HL-60 (cell line): ENCODE results near the gene IGFBPL1.

ENCODE experiments used
- DNase-seq, 2 experiments: peaks; one replicate each; pipeline ENCODE4 v3.0.0-alpha.2; 2010 to 2020; ENCODE audit warnings: low read depth in 1 of 2, low spot score in 1 of 2
- H3K27ac ChIP-seq: fragments of 250-450 bp; sonication (Bioruptor Pico); replicated peaks from 2 replicates; pipeline ENCODE4 v1.5.1; 2020; ENCODE audit warnings: mild to moderate bottlenecking, moderate library complexity
- H3K27me3 ChIP-seq: fragments of 250-450 bp; sonication (Bioruptor Pico); 2 replicates; pipeline ENCODE4 v1.5.1; 2021; ENCODE audit warnings: mild to moderate bottlenecking, moderate library complexity; ENCODE audit not compliant: insufficient read depth, poor library complexity, severe bottlenecking
- H3K4me3 ChIP-seq: replicated peaks from 2 replicates; pipeline ENCODE4 v1.5.1; 2011; ENCODE audit warnings: mild to moderate bottlenecking, control low read depth, low read length; ENCODE audit not compliant: insufficient read depth
- GABPA ChIP-seq: IDR thresholded peaks from 2 replicates; pipeline ENCODE4 v1.6.1; 2012; ENCODE audit warnings: low read depth
- POLR2AphosphoS5 ChIP-seq: IDR thresholded peaks from 2 replicates; pipeline ENCODE4 v1.6.1; 2012; ENCODE audit warnings: low read depth
- SPI1 ChIP-seq: IDR thresholded peaks from 2 replicates; pipeline ENCODE4 v1.6.1; 2012; ENCODE audit warnings: low read depth, mild to moderate bottlenecking, borderline replicate concordance
- TF ChIP-seq, protein P1 (sequence below): IDR thresholded peaks from 2 replicates; pipeline ENCODE4 v1.6.1; 2012; ENCODE audit warnings: low read depth; ENCODE audit not compliant: insufficient replicate concordance
- TF ChIP-seq, protein P2 (sequence below): IDR thresholded peaks from one replicate; pipeline ENCODE4 v1.5.1; 2011; ENCODE audit warnings: low read length, control low read depth, inconsistent platforms; ENCODE audit not compliant: insufficient read depth

Gene IGFBPL1

DNA sequence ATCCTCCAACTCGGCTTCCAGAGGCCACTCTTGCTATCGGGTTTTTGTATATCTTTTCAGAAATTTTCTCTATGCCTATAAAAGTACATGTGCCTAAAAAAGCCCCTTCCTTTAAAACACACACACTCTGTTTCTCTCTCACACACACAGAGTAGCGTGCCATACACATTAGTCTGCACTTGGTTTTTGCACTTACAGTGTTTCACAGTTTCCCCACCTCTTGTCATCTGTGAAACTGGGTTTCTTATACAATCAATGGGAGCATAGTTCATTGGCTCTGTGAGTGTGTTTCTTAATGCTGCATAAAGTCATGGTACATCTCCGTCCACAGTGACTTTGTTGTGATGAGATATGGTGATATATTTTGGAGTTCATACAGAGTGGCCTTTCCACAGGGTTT is 664 bp upstream of the IGFBPL1 start:
- no peak overlapping the region for H3K27ac ChIP-seq
- no peak overlapping the region for H3K4me3 ChIP-seq
- no peak for DNase-seq
- TF ChIP-seq, protein P1, sequence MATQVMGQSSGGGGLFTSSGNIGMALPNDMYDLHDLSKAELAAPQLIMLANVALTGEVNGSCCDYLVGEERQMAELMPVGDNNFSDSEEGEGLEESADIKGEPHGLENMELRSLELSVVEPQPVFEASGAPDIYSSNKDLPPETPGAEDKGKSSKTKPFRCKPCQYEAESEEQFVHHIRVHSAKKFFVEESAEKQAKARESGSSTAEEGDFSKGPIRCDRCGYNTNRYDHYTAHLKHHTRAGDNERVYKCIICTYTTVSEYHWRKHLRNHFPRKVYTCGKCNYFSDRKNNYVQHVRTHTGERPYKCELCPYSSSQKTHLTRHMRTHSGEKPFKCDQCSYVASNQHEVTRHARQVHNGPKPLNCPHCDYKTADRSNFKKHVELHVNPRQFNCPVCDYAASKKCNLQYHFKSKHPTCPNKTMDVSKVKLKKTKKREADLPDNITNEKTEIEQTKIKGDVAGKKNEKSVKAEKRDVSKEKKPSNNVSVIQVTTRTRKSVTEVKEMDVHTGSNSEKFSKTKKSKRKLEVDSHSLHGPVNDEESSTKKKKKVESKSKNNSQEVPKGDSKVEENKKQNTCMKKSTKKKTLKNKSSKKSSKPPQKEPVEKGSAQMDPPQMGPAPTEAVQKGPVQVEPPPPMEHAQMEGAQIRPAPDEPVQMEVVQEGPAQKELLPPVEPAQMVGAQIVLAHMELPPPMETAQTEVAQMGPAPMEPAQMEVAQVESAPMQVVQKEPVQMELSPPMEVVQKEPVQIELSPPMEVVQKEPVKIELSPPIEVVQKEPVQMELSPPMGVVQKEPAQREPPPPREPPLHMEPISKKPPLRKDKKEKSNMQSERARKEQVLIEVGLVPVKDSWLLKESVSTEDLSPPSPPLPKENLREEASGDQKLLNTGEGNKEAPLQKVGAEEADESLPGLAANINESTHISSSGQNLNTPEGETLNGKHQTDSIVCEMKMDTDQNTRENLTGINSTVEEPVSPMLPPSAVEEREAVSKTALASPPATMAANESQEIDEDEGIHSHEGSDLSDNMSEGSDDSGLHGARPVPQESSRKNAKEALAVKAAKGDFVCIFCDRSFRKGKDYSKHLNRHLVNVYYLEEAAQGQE, result no peak
- peaks cover 33% of the 10 kb centered on the region for H3K27me3 ChIP-seq

DNA sequence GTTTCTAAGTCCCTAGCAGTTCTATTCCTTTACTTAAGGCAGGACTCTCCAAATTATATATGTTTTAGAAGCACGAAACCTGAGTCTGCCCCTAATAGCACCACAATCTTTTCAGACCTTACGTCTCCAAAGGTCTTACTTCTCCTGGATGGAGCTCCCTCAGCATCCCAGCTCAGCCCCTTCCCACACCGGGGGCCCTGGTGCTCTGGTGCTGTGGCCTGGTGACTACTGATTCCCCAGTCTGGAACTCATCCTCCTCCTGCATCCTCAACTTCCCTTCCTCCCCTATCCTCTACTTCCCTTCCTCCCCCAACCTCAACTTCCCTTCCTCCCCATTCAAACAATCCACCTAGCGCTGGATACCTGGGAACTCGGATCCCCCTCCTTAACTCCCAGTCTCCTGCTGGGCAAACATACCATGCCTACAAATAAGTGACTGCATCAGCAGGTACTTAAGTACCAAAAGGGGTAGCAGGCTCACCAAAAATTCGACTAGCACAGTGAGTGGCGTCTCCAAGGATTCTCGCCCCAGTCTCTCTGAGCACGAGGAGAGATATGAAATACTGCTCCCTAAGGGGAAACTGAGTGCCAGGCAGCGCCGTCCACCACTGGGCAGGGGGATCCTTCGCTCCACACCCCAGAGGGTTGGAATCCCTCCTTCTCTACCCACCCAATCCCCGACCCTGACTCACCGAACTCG is 831 bp downstream of the IGFBPL1 start:
- TF ChIP-seq SPI1, result no peak
- TF ChIP-seq, protein P1, result no peak
- no peak for TF ChIP-seq POLR2AphosphoS5
- TF ChIP-seq GABPA, result no peak
- TF ChIP-seq, protein P2, sequence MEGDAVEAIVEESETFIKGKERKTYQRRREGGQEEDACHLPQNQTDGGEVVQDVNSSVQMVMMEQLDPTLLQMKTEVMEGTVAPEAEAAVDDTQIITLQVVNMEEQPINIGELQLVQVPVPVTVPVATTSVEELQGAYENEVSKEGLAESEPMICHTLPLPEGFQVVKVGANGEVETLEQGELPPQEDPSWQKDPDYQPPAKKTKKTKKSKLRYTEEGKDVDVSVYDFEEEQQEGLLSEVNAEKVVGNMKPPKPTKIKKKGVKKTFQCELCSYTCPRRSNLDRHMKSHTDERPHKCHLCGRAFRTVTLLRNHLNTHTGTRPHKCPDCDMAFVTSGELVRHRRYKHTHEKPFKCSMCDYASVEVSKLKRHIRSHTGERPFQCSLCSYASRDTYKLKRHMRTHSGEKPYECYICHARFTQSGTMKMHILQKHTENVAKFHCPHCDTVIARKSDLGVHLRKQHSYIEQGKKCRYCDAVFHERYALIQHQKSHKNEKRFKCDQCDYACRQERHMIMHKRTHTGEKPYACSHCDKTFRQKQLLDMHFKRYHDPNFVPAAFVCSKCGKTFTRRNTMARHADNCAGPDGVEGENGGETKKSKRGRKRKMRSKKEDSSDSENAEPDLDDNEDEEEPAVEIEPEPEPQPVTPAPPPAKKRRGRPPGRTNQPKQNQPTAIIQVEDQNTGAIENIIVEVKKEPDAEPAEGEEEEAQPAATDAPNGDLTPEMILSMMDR, result no peak
- DNase-seq, result no peak
- Histone ChIP-seq H3K4me3 (no peak overlapping the region; the same call in 1 of the 2 replicates), H3K27me3 (peaks cover 36% of the 10 kb centered on the region), H3K27ac (no peak overlapping the region)

DNA sequence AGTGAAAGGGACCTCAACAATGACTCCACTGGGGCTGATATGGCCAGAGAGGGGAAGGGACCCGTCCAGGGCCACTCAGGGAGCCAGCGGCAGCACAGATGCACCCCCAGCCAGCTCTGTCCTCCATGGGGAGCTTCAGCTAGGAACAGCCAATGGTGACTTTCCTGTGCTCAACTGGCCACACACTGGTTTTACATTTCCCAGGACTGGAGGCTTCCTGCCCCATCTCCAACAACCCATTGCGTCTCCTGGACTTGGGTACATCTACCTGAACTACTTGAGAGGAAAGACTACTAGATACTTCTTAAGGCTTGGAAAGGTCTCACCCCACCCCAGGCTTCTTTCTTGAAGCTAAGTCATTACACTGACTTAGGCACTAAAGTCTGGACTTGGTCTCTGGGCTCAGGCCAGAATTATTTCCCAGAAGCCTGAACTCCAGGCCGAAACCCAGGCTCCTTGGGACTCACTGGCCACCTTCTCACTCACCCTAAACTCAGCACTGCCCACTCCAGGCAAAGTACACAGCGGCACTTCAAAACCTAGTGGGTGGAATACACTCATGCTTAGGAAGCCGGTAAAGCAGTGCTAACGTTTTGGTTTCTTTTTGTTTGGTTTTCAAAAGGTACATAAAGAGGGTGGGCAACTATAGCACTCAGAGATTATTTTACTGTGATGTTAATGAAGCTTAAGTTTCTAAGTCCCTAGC is 1.5 kb downstream of the IGFBPL1 start:
- no peak for DNase-seq
- Histone ChIP-seq H3K4me3 (no peak overlapping the region), H3K27me3 (peaks cover 36% of the 10 kb centered on the region), H3K27ac (no peak overlapping the region)
- TF ChIP-seq POLR2AphosphoS5 (no peak), GABPA (no peak), SPI1 (no peak)
- TF ChIP-seq, protein P2, result no peak
- TF ChIP-seq, protein P1, result no peak
